ENCODE results near the gene MPL.

MPL gene

DNA sequence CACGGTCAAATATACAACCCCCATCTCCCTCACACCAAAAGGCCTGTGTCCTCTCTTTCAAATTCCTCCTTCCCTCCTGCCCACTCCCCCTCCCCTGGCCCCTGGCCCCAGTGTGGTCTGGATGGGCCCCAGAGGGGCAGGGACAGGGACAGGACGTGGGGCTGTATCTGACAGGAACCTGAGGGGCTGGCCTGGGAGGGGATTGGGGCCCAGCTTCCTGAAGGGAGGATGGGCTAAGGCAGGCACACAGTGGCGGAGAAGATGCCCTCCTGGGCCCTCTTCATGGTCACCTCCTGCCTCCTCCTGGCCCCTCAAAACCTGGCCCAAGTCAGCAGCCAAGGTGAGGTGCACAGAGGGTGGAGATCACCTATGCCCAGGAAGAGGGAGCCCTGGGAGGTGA, at the start of gene MPL:
Gene MPL, plus strand, starts transcription at position 231 of the 400 bp plus-strand sequence. Its CDS starts 31 bp downstream, at position 262.
- no peak for DNase-seq (ENCODE audit: low read depth)
- TF ChIP-seq, protein P1, sequence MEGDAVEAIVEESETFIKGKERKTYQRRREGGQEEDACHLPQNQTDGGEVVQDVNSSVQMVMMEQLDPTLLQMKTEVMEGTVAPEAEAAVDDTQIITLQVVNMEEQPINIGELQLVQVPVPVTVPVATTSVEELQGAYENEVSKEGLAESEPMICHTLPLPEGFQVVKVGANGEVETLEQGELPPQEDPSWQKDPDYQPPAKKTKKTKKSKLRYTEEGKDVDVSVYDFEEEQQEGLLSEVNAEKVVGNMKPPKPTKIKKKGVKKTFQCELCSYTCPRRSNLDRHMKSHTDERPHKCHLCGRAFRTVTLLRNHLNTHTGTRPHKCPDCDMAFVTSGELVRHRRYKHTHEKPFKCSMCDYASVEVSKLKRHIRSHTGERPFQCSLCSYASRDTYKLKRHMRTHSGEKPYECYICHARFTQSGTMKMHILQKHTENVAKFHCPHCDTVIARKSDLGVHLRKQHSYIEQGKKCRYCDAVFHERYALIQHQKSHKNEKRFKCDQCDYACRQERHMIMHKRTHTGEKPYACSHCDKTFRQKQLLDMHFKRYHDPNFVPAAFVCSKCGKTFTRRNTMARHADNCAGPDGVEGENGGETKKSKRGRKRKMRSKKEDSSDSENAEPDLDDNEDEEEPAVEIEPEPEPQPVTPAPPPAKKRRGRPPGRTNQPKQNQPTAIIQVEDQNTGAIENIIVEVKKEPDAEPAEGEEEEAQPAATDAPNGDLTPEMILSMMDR (IDR thresholded peaks at IDR 0.05; ENCODE audit: insufficient read depth, low read depth, low read length, missing control alignments), result no peak
- no peak within 1 kb of the TSS for H3K4me3 ChIP-seq (ENCODE audit: low read depth, low read length)

DNA sequence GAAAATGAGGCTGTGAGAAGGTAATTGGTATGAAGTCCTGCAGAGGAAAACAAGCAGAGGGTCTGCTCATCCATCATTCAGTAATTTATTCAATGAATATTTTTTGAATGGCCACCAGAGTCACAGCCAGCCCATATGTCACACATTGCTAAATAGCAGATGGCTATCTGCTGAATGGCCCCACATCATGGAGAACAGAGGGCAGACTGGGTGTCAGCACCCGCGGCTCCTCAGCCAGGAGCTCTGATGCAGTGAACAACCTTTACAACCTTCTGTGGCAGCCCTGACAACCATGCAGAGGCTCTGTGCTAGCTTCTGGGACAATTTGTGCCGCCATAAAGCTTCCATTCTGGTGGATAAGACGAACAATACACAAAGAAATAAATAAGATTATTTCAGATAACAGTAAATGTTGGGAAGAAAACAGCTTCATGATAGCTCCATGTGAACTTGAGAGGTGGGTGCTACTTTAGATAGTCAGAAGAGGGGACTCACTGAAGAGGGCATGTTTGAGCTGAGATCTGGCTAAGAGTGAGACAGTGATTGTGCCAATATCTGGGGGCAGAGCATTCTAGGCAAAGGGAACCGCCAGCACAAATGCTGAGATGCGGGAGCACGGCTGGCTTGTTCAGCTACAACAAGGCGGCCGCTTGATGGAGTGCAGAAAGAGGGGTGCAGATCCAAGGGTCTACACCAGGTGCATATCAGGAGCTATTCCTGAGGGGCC, 49.4 kb upstream of the MPL start:
- no peak for DNase-seq (ENCODE audit: low read depth)
- TF ChIP-seq, protein P1 (IDR thresholded peaks at IDR 0.05; ENCODE audit: insufficient read depth, low read depth, low read length, missing control alignments), result no peak
- H3K4me3 ChIP-seq (ENCODE audit: low read depth, low read length), result no peak overlapping the region

DNA sequence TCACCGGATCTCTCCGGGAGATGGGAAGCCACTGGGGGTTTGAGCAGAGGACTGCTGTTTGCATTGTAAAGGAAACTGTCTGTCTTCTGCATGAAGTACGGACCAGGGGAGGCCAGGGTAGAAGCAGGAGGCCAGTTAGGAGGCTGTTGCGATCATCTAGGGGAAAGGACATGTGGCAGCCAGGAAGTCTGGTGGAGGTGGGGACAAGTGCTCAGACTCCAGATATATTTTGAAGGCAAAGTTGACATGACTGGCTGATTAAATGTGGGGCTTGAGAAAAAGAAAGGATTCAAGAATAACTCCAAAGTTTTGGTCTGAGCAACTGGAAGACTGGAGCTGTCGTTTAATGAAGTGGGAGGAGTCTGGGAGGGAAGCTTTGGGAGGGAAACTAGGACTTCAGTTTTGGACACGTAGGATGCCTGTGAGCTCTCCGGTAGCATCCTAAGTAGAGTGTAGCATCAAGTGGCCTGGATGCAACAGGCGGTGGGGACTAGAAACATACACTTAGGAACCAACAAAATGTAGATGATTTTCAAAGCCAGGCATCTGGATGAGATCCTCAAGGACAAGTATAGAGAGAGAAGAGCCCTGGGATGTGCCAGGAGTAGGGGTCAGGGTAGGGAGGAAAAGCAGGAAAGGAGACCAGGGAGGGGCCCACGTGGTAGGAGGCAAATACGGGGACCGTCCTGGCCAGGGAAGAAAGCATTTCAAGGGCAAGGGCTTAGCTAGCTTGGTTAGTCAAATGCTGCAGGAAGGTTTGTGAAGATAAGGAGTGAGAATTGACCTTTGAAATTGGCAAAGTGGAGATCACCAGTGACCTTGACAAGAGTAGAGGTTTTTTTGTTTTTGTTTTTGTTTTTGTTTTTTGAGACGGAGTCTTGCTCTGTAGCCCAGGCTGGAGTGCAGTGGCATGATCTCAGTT, 48.6 kb upstream of the MPL start:
- no peak overlapping the region for H3K4me3 ChIP-seq (ENCODE audit: low read depth, low read length)
- TF ChIP-seq, protein P1 (IDR thresholded peaks at IDR 0.05; ENCODE audit: insufficient read depth, low read depth, low read length, missing control alignments), result no peak
- DNase-seq (ENCODE audit: low read depth), result no peak

DNA sequence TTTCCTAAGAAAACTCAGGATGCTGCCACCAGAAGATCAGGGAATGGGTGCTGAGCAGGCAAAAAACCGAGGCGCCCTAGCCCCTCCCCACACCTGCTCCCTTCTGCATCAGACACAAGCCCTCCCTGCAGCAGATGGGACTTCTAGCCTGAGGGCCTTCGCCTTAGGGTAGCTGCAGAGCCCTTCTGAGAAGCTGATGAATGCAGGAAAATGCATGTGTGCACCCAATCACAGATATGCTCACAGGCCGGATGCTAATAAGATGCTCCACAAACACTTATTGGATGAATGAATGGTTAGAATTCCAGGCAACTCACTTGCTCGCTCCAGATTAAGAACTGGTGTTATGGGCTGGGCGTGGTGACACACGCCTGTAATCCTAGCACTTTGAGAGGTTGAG, 45.4 kb upstream of the MPL start:
- no peak for DNase-seq (ENCODE audit: low read depth)
- no peak overlapping the region for H3K4me3 ChIP-seq (ENCODE audit: low read depth, low read length)
- TF ChIP-seq, protein P1 (IDR thresholded peaks at IDR 0.05; ENCODE audit: insufficient read depth, low read depth, low read length, missing control alignments), result no peak

DNA sequence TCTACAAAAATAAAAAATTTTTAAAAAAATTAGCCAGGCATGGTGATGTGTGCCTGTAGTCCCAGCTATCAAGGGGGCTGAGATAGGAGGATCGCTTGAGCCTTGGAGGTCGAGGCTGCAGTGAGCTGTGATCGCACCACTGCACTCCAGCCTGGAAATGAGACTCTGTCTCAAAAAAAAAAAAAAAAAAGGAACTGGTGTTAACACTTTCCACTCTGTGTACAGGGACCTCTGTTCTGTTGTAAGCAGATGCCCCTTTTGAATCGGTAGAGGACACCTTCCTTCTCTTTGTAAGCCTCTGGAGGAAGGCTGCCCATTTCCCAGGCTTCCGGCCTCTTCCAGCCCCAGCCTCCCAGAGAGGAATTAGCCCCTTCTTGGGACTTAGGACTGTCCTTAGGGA, 44.9 kb upstream of the MPL start:
- no peak overlapping the region for H3K4me3 ChIP-seq (ENCODE audit: low read depth, low read length)
- TF ChIP-seq, protein P1 (IDR thresholded peaks at IDR 0.05; ENCODE audit: insufficient read depth, low read depth, low read length, missing control alignments), result no peak
- DNase-seq (ENCODE audit: low read depth), result no peak

DNA sequence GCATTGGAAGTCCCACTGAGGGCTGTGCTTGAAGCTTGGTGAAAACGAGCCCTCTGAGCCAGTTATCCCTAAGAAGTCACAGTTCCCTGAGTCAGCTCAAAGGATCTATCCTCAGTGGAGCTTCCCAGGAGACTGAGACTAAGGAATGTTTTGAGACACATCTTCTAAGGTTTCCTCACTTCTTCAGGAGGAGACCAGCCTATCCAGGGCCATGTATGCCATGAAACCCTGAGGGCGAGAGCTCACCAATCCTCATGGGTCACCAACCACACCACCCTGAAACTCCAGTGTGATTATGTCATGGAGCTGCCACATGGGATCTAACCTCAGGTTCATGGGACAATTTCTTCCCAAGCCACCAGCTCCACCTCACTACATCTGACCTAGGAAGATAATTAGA, 44.4 kb upstream of the MPL start:
- no peak for DNase-seq (ENCODE audit: low read depth)
- TF ChIP-seq, protein P1 (IDR thresholded peaks at IDR 0.05; ENCODE audit: insufficient read depth, low read depth, low read length, missing control alignments), result no peak
- H3K4me3 ChIP-seq (ENCODE audit: low read depth, low read length), result no peak overlapping the region
